GM21381 (cell line): ENCODE results near the gene FAM9A.
"Not testable (repeated sequence)": the region's sequence is repeated elsewhere in the genome, so short reads cannot be mapped to it uniquely, and the experiment has no call there.

Experiments used
- ATAC-seq: cut with Tn5 transposase; IDR thresholded peaks from one replicate; pipeline ENCODE4 v1.9.1; 2021; ENCODE audit warnings: mild to moderate bottlenecking, moderate library complexity; ENCODE audit not compliant: unreplicated experiment

The FAM9A gene

DNA sequence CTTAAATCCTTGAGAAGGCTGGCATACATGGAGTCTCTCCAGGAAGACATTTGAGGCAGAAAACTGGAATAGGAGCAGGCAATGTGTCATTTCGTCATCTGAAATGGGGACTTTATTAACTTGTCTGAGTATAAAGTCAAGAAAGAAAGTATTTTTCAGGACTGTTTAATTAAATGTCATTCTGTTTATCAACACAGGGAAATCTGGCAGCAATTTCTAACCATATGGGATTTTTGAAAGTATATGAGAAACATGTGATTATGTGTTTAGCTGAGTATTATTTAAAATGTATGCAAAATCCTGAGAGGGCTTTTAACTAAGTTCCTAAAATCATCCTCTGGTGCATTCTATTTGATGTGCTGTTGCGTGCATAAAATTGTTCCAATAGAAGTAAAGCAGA is 3.9 kb upstream of the FAM9A start:
- no peak for ATAC-seq

- ATAC-seq: no peak
Measured at GRCh38 chrX:8803326-8803725, 2.1 kb upstream of the FAM9A start.

DNA sequence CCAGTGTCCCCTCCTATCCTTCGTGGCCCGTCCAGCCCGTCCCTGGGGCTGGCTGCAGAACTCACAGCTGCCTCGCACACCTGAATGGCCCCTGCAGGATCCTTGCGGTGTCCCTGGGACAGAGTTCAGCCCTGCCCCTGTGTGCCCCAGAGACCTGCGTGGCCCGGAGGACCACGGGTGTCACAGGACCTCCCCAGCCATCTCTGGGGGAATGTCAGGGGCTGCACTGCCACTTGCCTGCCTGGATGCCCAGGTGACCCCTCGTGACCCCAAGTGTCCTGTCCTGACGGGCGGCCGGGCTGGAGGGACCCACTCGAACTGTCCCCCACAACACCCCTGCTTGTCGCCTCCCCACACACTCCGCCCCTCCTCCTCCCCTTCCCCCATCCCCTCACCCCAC is 832 bp downstream of the FAM9A start:
- not testable (repeated sequence) for ATAC-seq

- not testable (repeated sequence) for ATAC-seq
Measured at GRCh38 chrX:8799281-8799680, 1.9 kb downstream of the FAM9A start.

DNA sequence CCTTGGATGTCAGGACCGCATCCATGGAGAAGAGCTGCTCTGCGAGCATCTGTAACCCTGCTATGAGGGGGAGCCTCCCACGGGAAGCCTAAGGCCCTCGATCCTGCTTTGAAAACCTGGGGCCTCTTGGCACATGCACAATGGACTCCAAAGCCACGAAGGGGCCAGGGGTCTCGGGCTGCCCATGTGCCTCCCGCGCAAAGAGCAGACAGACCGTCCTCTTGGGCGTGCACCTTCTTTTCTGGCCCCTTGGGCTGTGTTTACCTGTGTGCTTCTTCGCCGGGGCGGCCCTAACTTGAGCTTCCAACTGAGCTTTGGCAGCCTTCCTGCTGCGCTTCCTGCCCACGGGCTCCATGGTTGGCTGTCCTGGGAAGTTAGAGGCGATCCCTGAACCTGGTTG is 2.5 kb downstream of the FAM9A start:
- ATAC-seq: not testable (repeated sequence)

GRCh38 chrX:8787119-8787518 is 14.1 kb downstream of the FAM9A start:
- ATAC-seq: not testable (repeated sequence)

DNA sequence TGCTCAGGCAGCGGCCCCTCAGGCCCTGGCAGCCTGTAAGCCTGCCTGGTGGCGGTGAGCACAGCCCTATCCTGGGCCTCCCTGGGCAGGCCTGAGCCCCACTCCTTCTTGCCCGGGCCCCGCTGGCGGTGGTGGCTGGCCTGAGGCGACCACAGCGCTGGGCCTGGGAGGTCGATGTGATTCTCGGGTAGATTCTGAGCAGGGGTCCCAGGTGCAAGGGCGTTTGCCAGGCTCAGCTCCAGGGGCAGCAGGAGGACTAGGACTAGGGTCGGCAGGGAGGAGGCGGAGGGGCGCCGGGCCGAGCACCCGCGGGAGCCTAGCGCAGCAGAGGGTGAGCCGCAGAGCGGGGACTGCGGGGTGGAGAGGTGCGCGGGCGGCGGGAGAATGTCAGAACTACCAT is 17.0 kb downstream of the FAM9A start:
- no peak for ATAC-seq

- no peak for ATAC-seq
Measured at GRCh38 chrX:8783714-8784098, 17.5 kb downstream of the FAM9A start.

GRCh38 chrX:8783097-8783713 is 18.0 kb downstream of the FAM9A start:
- no peak for ATAC-seq

DNA sequence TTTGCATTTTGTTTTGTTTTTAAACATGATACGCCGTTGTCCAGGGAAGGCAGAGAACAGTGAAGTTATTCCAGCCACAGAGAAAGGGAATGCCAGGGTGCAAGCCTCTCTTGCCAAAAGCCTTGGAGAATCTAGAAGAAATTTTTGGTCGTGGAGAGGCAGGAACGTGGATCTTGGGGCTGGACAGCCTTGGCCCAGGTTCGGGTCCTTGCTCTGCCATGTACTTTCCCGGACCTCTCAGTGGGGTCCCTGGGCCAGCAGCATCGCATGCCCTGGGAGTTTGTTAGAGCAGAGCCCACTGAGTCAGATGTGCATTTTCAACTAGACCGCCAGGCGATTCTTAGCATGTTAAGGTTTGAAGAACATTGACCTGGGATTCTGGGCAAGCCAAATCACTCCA is 18.6 kb downstream of the FAM9A start:
- ATAC-seq: no peak

DNA sequence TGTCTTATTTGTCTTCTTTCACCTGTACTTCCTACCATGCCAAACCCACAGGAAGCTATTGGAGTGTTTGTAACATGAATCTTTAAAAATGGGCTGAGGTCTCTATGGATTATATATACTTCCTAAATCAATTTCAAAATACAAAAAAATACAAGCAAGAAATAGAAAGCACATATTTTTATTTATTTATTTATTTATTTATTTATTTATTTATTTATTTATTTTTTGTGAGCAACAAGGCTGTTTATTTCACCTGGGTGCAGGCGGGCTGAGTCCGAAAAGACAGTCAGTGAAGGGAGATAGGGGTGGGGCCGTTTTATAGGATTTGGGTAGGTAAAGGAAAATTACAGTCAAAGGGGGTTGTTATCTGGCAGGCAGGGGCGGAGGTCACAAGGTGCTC is 19.3 kb downstream of the FAM9A start:
- not testable (repeated sequence) for ATAC-seq

GRCh38 chrX:8773117-8773516 is 28.1 kb downstream of the FAM9A start:
- no peak for ATAC-seq

- ATAC-seq: no peak
Measured at GRCh38 chrX:8760021-8760420, 41.2 kb downstream of the FAM9A start.

DNA sequence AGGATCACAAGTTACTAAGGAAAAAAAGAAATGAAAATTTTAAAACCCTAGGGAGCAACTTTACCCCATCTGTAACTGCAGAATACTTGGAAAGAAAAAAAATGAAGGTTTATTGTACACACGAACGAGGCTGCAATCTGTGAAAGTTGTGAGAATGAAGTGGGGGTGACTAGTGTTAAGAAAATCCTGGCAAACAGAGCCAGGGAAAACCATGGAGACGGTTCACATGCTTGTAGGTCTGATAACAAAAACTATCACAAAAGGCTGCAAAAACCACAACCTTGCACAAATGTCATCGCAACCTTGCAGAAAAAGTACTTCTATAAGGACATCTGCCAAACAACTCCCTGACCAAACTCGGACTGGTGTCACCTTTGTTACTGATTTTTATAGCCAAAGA is 42.5 kb downstream of the FAM9A start:
- ATAC-seq: not testable (repeated sequence)

- ATAC-seq: not testable (repeated sequence)
Measured at GRCh38 chrX:8757609-8758389, 43.4 kb downstream of the FAM9A start.

- ATAC-seq: no peak
Measured at GRCh38 chrX:8755813-8756212, 45.4 kb downstream of the FAM9A start.

DNA sequence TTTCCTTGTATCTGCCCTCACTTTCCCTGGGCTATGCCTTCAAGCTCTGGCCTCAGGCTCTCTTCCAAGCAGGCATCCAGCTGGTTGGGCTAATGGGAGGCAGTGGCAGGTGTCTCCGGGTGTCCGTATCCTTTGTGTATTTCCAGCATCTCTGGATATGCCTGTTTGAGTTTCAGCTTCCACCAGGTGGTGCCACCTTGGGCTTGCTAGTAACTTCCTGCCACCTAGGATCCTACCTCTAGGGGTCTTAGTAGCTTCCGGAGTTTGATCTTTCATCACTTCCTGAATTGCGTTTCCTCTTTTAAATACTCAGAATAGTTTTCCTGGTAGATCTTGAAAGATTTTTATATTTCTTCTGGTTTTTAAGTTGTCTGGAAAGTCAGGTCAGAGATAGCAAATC is 46.1 kb downstream of the FAM9A start:
- ATAC-seq: no peak

- no peak for ATAC-seq
Measured at GRCh38 chrX:8749697-8750096, 51.5 kb downstream of the FAM9A start.

GRCh38 chrX:8748855-8749254 is 52.3 kb downstream of the FAM9A start:
- no peak for ATAC-seq

DNA sequence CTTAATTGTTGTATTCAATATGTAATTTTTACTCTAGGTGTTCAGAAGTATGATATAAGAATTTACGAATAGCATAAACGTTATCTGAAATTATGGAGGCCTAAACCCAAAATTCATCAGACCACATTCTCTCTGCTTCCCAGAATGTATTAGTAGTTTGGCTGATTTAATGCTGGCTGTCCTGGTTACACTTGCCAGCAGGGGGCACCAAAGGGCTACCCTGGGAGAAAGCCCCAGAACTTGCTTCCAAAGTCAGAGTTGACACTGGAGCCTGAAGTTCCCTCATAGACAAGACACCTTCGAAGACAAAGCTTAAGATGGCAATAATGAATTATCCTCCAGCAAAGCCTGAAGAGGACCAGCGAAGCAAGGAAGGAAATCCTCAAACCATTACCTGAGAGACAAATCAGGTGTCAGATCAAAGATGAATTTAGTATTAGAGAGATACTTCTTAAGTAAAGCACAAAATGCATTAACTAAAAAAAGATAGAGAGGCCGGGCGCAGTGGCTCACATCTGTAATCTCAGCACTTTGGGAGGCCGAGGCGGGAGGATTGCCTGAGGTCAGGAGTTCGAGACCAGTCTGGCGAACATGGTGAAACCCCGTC is 58.0 kb downstream of the FAM9A start:
- ATAC-seq: no peak

- ATAC-seq: no peak
Measured at GRCh38 chrX:8741981-8742380, 59.2 kb downstream of the FAM9A start.
